ENCODE data around the gene HFE. TPM values are rescaled to one million over a fixed set of nuclear protein-coding genes. Genes with fewer than 3 reads are reported as not detected.

Gene HFE
- 7.4 and 15.5 TPM in 2 replicates for total RNA-seq

- peak within 1 kb of the TSS; percentile 81 for H3K4me3 ChIP-seq (ENCODE audit: low read depth, low read length)
- peak; percentile 23 for TF ChIP-seq CTCF (IDR thresholded peaks at IDR 0.05; ENCODE audit: insufficient read depth, low read depth, low read length)
- peak; percentile 76 for DNase-seq (ENCODE audit: low read depth)
These were observed at the start of gene HFE for GRCh38 chr6:26087284-26088115. HFE (plus strand) TSS chr6:26087429; CDS start chr6:26087441, 12 bp downstream.

- TF ChIP-seq CTCF (IDR thresholded peaks at IDR 0.05; ENCODE audit: insufficient read depth, low read depth, low read length): no peak
- peak; percentile 25 for DNase-seq (ENCODE audit: low read depth)
- H3K4me3 ChIP-seq (ENCODE audit: low read depth, low read length): no peak overlapping the region
These were observed 45.3 kb upstream of the HFE start for GRCh38 chr6:26041946-26042345.

GRCh38 chr6:26043384-26044139 lies 43.7 kb upstream of the HFE start:
- TF ChIP-seq CTCF (IDR thresholded peaks at IDR 0.05; ENCODE audit: insufficient read depth, low read depth, low read length): no peak

GRCh38 chr6:26044140-26045064 lies 42.8 kb upstream of the HFE start:
- peak; percentile 43 for DNase-seq (ENCODE audit: low read depth)
- peak overlapping the region; percentile 69 for H3K4me3 ChIP-seq (ENCODE audit: low read depth, low read length)
- TF ChIP-seq CTCF (IDR thresholded peaks at IDR 0.05; ENCODE audit: insufficient read depth, low read depth, low read length): no peak

More at GRCh38 chr6:26043384-26044139, 43.7 kb upstream of the HFE start:
- peak overlapping the region; percentile 69 for H3K4me3 ChIP-seq (ENCODE audit: low read depth, low read length)
- DNase-seq (ENCODE audit: low read depth): peak; percentile 99

- H3K4me3 ChIP-seq (ENCODE audit: low read depth, low read length): peak overlapping the region; percentile 69
- peak; percentile 96 for DNase-seq (ENCODE audit: low read depth)
- peak; percentile 21 for TF ChIP-seq CTCF (IDR thresholded peaks at IDR 0.05; ENCODE audit: insufficient read depth, low read depth, low read length)
These were observed 41.9 kb upstream of the HFE start for GRCh38 chr6:26045065-26045927.
